Measurements from ENCODE around the gene LUZP2.

DNA sequence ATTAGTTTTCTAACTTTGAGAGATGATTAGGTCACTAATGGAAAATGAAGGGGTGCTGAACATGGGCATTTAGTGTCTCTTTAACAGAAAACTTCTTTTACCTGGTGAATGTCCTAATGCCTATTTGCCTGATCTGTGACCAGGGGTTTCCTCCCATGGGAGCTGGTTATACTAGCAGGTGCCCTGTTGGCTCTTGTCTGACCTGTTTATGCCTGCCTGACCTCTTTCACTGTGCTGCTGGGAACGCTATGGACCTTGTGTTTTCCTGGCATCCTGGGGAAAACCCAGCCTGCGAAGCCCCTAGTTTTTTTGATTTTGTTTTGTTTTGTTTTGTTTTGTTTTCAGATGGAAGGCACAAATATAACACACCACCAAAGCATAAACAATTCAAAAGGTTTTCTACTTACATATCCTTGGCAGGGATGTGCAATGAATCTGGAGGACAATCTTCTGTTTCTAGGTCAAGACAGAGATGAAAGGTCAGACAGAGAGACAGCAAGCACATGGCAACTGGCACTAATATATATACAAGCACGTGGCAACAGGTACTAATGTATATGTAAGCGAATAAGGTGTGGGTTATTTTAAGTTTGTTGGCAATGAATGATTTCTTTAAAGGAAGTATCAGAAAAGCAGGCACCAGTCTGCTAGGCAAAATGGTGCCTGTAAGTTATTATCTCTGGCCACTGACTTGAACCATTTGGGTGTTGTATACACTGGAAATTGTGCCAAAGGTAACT lies 390.2 kb downstream of the LUZP2 start:
- TF ChIP-seq GTF2F1 (IDR thresholded peaks at IDR 0.05; ENCODE audit: borderline replicate concordance, low read depth, low read length): no peak
- TF ChIP-seq RXRA (IDR thresholded peaks at IDR 0.05; ENCODE audit: insufficient read depth, low read depth, low read length): no peak
- TF ChIP-seq EP300 (IDR thresholded peaks at IDR 0.05; ENCODE audit: borderline replicate concordance in 1 of 2, low read depth in 2 of 2, low read length in 2 of 2): no peak
- TF ChIP-seq, protein P1, sequence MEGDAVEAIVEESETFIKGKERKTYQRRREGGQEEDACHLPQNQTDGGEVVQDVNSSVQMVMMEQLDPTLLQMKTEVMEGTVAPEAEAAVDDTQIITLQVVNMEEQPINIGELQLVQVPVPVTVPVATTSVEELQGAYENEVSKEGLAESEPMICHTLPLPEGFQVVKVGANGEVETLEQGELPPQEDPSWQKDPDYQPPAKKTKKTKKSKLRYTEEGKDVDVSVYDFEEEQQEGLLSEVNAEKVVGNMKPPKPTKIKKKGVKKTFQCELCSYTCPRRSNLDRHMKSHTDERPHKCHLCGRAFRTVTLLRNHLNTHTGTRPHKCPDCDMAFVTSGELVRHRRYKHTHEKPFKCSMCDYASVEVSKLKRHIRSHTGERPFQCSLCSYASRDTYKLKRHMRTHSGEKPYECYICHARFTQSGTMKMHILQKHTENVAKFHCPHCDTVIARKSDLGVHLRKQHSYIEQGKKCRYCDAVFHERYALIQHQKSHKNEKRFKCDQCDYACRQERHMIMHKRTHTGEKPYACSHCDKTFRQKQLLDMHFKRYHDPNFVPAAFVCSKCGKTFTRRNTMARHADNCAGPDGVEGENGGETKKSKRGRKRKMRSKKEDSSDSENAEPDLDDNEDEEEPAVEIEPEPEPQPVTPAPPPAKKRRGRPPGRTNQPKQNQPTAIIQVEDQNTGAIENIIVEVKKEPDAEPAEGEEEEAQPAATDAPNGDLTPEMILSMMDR (IDR thresholded peaks at IDR 0.05; ENCODE audit: control extremely low read depth in 1 of 3, insufficient read depth in 1 of 3, low read depth in 1 of 3, low read length in 3 of 3): no peak
- no peak for TF ChIP-seq TAF1 (IDR thresholded peaks at IDR 0.05; ENCODE audit: low read depth, low read length)
- TF ChIP-seq TEAD4 (IDR thresholded peaks at IDR 0.05; ENCODE audit: low read depth, low read length): no peak
- TF ChIP-seq SP1 (IDR thresholded peaks at IDR 0.05; ENCODE audit: low read depth, low read length): no peak

All from H1 (cell line).